Memory B cell (primary cell): ENCODE results near the gene SLC6A17.

ENCODE experiments used
- ATAC-seq: fragments of 150-1000 bp; cut with Tn5 transposase; 2 replicates; pipeline ENCODE4 v1.10.0; 2021; ENCODE audit warnings: low read depth, mild to moderate bottlenecking, moderate library complexity
- DNase-seq, 2 donors: peaks; one replicate each; pipeline ENCODE4 v3.0.0; 2022; ENCODE audit warnings: low spot score in 2 of 2
- H3K27ac Mint-ChIP-seq: one replicate; pipeline ENCODE4 v1.8.0; 2022; ENCODE audit warnings: mild to moderate bottlenecking, moderate library complexity, mixed read lengths
- H3K27me3 Mint-ChIP-seq: one replicate; pipeline ENCODE4 v1.8.0; 2022; ENCODE audit warnings: mixed read lengths
- H3K36me3 Mint-ChIP-seq: one replicate; pipeline ENCODE4 v1.8.0; 2022; ENCODE audit warnings: mild to moderate bottlenecking, mixed read lengths
- H3K4me1 Mint-ChIP-seq: one replicate; pipeline ENCODE4 v1.8.0; 2022; ENCODE audit warnings: mixed read lengths
- H3K4me3 Mint-ChIP-seq: one replicate; pipeline ENCODE4 v1.8.0; 2022; ENCODE audit warnings: mild to moderate bottlenecking, moderate library complexity, mixed read lengths
- H3K9me3 Mint-ChIP-seq: one replicate; pipeline ENCODE4 v1.8.0; 2022; ENCODE audit warnings: mixed read lengths

Gene SLC6A17

DNA sequence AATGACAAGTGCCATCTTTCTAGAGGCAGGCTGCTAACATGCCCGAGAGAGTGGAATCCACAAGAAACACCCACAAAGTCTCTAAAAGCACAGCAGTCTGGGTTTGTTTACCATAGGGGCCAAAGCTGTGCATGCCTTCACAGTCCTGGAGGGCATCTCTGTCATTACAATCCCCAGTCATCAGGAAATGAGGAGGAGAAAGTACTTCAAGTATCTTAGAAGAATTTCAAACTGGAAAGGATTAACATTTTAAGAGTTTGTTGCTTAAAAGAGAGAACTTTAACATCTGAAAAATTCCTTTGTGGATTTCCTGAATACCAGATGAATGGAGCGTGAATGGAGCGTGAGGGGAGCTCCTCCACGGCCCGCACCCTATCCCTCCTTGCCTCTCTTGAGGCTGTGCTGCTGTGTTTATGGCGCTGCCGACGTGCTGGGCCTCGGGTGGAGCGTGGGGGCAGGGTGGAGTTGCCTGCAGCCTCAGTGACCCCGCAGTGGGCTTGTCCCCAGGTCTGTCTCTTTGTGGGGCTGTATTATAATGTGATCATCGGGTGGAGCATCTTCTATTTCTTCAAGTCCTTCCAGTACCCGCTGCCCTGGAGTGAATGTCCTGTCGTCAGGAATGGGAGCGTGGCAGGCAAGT, 23.3 kb downstream of the SLC6A17 start:
- Mint-ChIP-seq H3K9me3 (no peaks in the 10 kb centered on the region), H3K4me1 (no peaks in the 10 kb centered on the region), H3K27me3 (peaks cover 23% of the 10 kb centered on the region), H3K27ac (no peak overlapping the region), H3K36me3 (no peaks in the 10 kb centered on the region), H3K4me3 (no peak overlapping the region)
- ATAC-seq, result no peak
- no peak for DNase-seq

GRCh38 chr1:110174961-110175360, 24.7 kb downstream of the SLC6A17 start:
- DNase-seq (no peak), ATAC-seq (no peak)
- Mint-ChIP-seq H3K4me1 (no peaks in the 10 kb centered on the region), H3K27ac (no peak overlapping the region), H3K9me3 (no peaks in the 10 kb centered on the region), H3K27me3 (peaks cover 25% of the 10 kb centered on the region), H3K4me3 (no peak overlapping the region), H3K36me3 (no peaks in the 10 kb centered on the region)

DNA sequence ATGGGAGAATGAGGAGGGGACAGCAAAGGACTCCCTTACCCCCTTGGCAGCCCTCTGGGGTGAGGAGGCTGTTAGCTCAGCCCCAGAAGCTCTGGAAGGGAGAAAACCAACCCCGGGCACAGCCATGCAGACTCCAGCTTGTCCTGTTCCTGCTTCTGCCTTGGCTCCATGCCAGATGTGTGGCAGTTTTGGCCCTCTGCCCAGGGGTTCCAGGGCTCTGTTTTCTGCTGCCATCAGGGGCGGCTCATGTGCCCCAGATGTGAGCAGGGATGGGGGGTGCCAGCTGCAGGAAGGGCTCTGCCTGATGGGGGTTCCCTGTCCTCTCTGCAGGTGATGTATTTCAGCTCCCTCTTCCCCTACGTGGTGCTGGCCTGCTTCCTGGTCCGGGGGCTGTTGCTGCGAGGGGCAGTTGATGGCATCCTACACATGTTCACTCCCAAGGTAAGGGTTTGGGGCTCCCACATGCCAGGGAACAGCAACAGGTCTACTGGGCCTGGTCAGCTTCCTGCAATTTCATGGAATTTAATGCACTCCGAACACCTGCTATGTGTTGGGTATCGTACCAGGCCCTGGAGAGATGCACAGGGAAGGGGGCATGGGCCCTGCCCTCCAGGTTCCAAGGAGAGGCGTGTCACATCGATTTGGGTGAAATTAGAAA, 26.1 kb downstream of the SLC6A17 start:
- peaks cover 20% of the 10 kb centered on the region for H3K27me3 Mint-ChIP-seq
- H3K36me3 Mint-ChIP-seq, result no peaks in the 10 kb centered on the region
- DNase-seq (no peak), ATAC-seq (no peak)
- H3K4me3 Mint-ChIP-seq, result no peak overlapping the region
- H3K27ac Mint-ChIP-seq, result no peak overlapping the region
- no peaks in the 10 kb centered on the region for H3K4me1 Mint-ChIP-seq
- H3K9me3 Mint-ChIP-seq, result no peaks in the 10 kb centered on the region

DNA sequence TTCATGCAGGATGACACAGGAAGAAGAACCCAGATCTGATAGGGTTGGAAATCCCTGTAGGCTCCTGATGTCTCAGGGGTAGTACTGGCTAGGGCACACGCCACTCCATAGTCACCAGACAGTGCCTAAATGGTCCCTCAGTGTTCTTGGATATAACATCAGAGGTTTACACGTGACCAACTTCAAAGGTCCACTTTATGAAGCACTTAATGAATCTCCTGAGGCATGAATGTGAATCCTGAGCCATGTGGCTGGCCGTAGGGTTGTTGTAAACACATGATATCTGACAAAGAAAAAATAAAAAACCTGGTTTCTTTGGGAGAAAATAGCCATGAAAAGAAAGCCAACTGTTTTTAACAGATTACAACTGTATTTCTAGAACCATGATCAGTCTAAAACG, 27.5 kb downstream of the SLC6A17 start:
- no peaks in the 10 kb centered on the region for H3K4me1 Mint-ChIP-seq
- no peak overlapping the region for H3K27ac Mint-ChIP-seq
- H3K36me3 Mint-ChIP-seq, result no peaks in the 10 kb centered on the region
- no peaks in the 10 kb centered on the region for H3K9me3 Mint-ChIP-seq
- ATAC-seq (no peak), DNase-seq (no peak)
- H3K4me3 Mint-ChIP-seq, result no peak overlapping the region
- H3K27me3 Mint-ChIP-seq, result peaks cover 13% of the 10 kb centered on the region

DNA sequence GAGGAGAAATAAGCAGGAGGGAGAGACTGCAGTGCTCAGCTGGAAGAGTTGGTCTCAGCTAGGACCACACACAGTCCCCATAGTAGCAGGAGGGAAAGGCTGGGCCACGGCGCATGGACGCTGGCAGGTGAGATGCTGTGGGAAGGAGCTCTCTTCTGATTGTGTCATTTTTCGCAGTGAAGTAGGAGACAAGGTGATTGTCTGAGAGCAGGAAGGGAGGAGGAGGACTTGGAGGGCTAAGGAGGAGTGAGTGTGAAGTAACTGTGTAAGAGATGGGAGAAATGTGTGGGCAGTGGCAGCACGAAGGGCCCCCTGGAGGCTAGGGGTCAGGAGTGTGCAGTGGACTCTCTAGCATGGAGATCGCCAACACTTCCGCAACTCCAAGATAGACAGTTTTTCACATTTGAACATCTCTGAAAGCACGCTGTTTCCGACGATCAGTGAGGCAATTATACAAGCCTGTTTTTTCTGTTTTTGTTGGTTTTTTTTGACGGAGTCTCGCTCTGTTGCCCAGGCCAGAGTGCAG, 33.4 kb downstream of the SLC6A17 start:
- Mint-ChIP-seq H3K27ac (no peak overlapping the region), H3K36me3 (no peaks in the 10 kb centered on the region), H3K9me3 (no peaks in the 10 kb centered on the region), H3K4me1 (no peaks in the 10 kb centered on the region), H3K4me3 (no peak overlapping the region), H3K27me3 (peaks cover 8% of the 10 kb centered on the region)
- DNase-seq, result no peak
- no peak for ATAC-seq

GRCh38 chr1:110184446-110184845, 34.2 kb downstream of the SLC6A17 start:
- no peak for ATAC-seq
- Mint-ChIP-seq H3K4me1 (no peaks in the 10 kb centered on the region), H3K9me3 (no peaks in the 10 kb centered on the region), H3K36me3 (no peaks in the 10 kb centered on the region), H3K4me3 (no peak overlapping the region), H3K27ac (no peak overlapping the region), H3K27me3 (peaks cover 13% of the 10 kb centered on the region)
- no peak for DNase-seq

- ATAC-seq (no peak), DNase-seq (no peak)
- Mint-ChIP-seq H3K9me3 (no peaks in the 10 kb centered on the region), H3K4me1 (no peaks in the 10 kb centered on the region), H3K4me3 (no peak overlapping the region), H3K36me3 (no peaks in the 10 kb centered on the region), H3K27me3 (peaks cover 15% of the 10 kb centered on the region), H3K27ac (no peak overlapping the region)
These were observed 34.9 kb downstream of the SLC6A17 start for GRCh38 chr1:110185181-110185580.

GRCh38 chr1:110186558-110186957, 36.3 kb downstream of the SLC6A17 start:
- Mint-ChIP-seq H3K27ac (no peak overlapping the region), H3K27me3 (peaks cover 15% of the 10 kb centered on the region), H3K36me3 (no peaks in the 10 kb centered on the region), H3K4me3 (no peak overlapping the region), H3K9me3 (no peaks in the 10 kb centered on the region), H3K4me1 (no peaks in the 10 kb centered on the region)
- DNase-seq, result no peak
- no peak for ATAC-seq

DNA sequence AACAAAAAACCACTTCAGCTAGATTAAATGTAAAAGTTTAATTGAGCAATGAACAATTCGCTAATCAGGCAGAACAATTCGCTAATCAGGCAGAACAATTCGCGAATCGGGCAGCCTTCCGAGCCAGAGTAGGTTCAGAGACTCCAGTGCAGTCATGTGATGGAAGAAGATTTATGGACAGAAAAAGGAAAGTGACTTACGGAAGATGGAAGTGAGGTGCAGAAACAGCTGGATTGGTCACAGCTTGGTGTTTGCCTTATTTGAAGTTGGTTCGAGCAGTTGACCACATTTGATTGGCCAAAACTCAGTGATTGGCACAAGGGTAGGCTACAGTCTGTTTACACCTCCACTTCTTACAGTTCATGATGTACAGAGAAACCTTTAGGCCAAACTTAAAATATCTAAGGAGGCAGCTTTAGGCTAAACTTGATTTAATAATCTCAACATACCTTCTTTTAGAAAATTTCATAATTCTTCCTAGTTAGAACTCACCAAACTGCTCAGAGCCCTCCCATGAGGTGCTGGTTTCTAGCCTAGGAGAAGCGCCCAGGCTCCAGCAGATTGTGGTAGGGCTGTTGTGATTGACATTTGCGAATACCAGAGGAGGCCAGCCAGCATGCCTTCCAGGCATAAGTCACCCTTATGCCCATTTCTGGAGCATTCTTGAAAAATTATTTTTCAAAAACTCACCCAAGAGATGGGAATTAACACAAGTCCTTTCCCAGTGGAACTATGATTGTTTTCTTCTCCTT, 37.0 kb downstream of the SLC6A17 start:
- Mint-ChIP-seq H3K4me3 (no peak overlapping the region), H3K4me1 (no peaks in the 10 kb centered on the region), H3K36me3 (no peaks in the 10 kb centered on the region), H3K9me3 (no peaks in the 10 kb centered on the region), H3K27ac (no peak overlapping the region), H3K27me3 (peaks cover 15% of the 10 kb centered on the region)
- no peak for DNase-seq
- no peak for ATAC-seq

- Mint-ChIP-seq H3K4me1 (no peaks in the 10 kb centered on the region), H3K9me3 (no peaks in the 10 kb centered on the region), H3K36me3 (no peaks in the 10 kb centered on the region), H3K27me3 (peaks cover 17% of the 10 kb centered on the region), H3K4me3 (no peak overlapping the region), H3K27ac (no peak overlapping the region)
- no peak for ATAC-seq
- no peak for DNase-seq
These were observed 37.8 kb downstream of the SLC6A17 start for GRCh38 chr1:110188035-110188618.

- H3K36me3 Mint-ChIP-seq, result no peaks in the 10 kb centered on the region
- peaks cover 17% of the 10 kb centered on the region for H3K27me3 Mint-ChIP-seq
- no peak overlapping the region for H3K27ac Mint-ChIP-seq
- H3K4me1 Mint-ChIP-seq, result no peaks in the 10 kb centered on the region
- H3K9me3 Mint-ChIP-seq, result no peaks in the 10 kb centered on the region
- ATAC-seq (no peak), DNase-seq (no peak)
- no peak overlapping the region for H3K4me3 Mint-ChIP-seq
These were observed 38.9 kb downstream of the SLC6A17 start for GRCh38 chr1:110189181-110189580.

- DNase-seq (no peak), ATAC-seq (no peak)
- Mint-ChIP-seq H3K27ac (no peak overlapping the region), H3K4me3 (no peak overlapping the region), H3K36me3 (no peaks in the 10 kb centered on the region), H3K4me1 (no peaks in the 10 kb centered on the region), H3K27me3 (peaks cover 14% of the 10 kb centered on the region), H3K9me3 (no peaks in the 10 kb centered on the region)
These were observed 40.1 kb downstream of the SLC6A17 start for GRCh38 chr1:110190282-110190929.

DNA sequence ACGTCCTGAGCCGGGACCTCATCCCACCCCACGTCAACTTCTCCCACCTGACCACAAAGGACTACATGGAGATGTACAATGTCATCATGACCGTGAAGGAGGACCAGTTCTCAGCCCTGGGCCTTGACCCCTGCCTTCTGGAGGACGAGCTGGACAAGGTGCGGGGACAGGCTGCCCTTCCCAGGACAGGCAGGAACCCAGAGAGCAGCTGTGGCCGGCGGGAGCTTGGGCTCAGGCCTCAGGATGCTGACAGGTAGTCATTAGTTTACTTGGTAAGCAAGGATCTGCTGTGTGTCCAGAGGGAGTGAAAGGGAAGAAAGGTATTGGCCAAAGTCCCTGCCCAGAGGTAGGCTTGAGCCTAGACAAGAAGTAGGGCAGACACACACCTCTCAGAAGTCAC, 42.2 kb downstream of the SLC6A17 start:
- peaks cover 4% of the 10 kb centered on the region for H3K4me1 Mint-ChIP-seq
- peaks cover 11% of the 10 kb centered on the region for H3K27me3 Mint-ChIP-seq
- H3K27ac Mint-ChIP-seq, result no peak overlapping the region
- H3K36me3 Mint-ChIP-seq, result no peaks in the 10 kb centered on the region
- no peak overlapping the region for H3K4me3 Mint-ChIP-seq
- DNase-seq, result no peak
- no peaks in the 10 kb centered on the region for H3K9me3 Mint-ChIP-seq
- ATAC-seq, result no peak

- H3K9me3 Mint-ChIP-seq, result no peaks in the 10 kb centered on the region
- peaks cover 4% of the 10 kb centered on the region for H3K4me1 Mint-ChIP-seq
- no peaks in the 10 kb centered on the region for H3K36me3 Mint-ChIP-seq
- H3K27me3 Mint-ChIP-seq, result peaks cover 2% of the 10 kb centered on the region
- ATAC-seq, result no peak
- no peak overlapping the region for H3K27ac Mint-ChIP-seq
- no peak for DNase-seq
- H3K4me3 Mint-ChIP-seq, result no peak overlapping the region
These were observed 44.9 kb downstream of the SLC6A17 start for GRCh38 chr1:110195196-110195595.
